ENCODE results near the gene RYR2. TPM values are rescaled to one million over a fixed set of nuclear protein-coding genes. Genes with fewer than 3 reads are reported as not detected.
"Not testable (repeated sequence)": the region's sequence is repeated elsewhere in the genome, so short reads cannot be mapped to it uniquely, and the experiment has no call there.

The RYR2 gene
- polyA plus RNA-seq, 3 donors from 2014 or later = 0.12 to 0.18 TPM; not detected in 1

DNA sequence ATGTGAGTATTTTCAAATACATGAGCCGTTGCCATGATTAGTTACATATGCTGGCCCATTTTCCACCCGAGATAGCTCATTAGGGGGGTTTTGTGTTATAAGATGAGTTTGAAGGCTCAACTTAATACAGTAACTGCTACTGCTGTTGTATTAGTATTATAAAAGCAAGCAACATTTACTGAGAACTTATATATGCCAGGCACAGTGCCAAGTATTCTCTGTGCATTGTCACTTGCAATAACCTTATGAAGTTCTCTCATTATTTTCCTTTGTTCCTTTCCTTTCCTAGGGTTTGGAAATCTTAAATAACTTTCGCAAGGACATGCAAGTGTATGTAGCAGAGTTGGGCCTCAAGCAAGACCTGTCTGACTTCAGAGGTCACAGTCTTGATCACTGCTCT lies 107.9 kb downstream of the RYR2 start:
- Mint-ChIP-seq H3K9me3 (peaks cover 0 to 5% (median 2%) of the 10 kb centered on the region in 6 donors), H3K27me3 (ENCODE audit: low read depth in 3 of 3) (peaks cover 0 to 5% (median 0%) of the 10 kb centered on the region in 3 donors), H3K4me3 (no peak overlapping the region), H3K27ac (no peak overlapping the region), H3K4me1 (no peaks in the 10 kb centered on the region), H3K36me3 (no peaks in the 10 kb centered on the region)
- no peak for DNase-seq

- H3K27me3 Mint-ChIP-seq (ENCODE audit: low read depth in 3 of 3); H3K4me3 Mint-ChIP-seq; H3K27ac Mint-ChIP-seq; H3K4me1 Mint-ChIP-seq; DNase-seq; H3K9me3 Mint-ChIP-seq; H3K36me3 Mint-ChIP-seq: not testable (repeated sequence)
These were observed 110.0 kb downstream of the RYR2 start for GRCh38 chr1:237151979-237152378.

GRCh38 chr1:237152506-237153335 lies 110.7 kb downstream of the RYR2 start:
- peaks cover 0 to 6% (median 2%) of the 10 kb centered on the region in 6 donors for H3K9me3 Mint-ChIP-seq
- no peaks in the 10 kb centered on the region for H3K36me3 Mint-ChIP-seq
- no peaks in the 10 kb centered on the region for H3K4me1 Mint-ChIP-seq
- H3K27me3 Mint-ChIP-seq (ENCODE audit: low read depth in 3 of 3) = peaks cover 0 to 3% (median 0%) of the 10 kb centered on the region in 3 donors
- no peak overlapping the region for H3K27ac Mint-ChIP-seq
- DNase-seq = no peak
- H3K4me3 Mint-ChIP-seq = no peak overlapping the region

- Mint-ChIP-seq H3K27ac (no peak overlapping the region), H3K36me3 (no peaks in the 10 kb centered on the region), H3K27me3 (ENCODE audit: low read depth in 3 of 3) (peaks cover 0 to 3% (median 0%) of the 10 kb centered on the region in 3 donors), H3K4me1 (no peaks in the 10 kb centered on the region), H3K4me3 (no peak overlapping the region), H3K9me3 (peaks cover 0 to 6% (median 2%) of the 10 kb centered on the region in 6 donors)
- DNase-seq = no peak
These were observed 112.2 kb downstream of the RYR2 start for GRCh38 chr1:237154157-237154556.

- Mint-ChIP-seq H3K9me3 (no peaks in the 10 kb centered on the region), H3K4me1 (no peaks in the 10 kb centered on the region), H3K27ac (no peak overlapping the region), H3K36me3 (no peaks in the 10 kb centered on the region), H3K4me3 (no peak overlapping the region), H3K27me3 (ENCODE audit: low read depth in 3 of 3) (peaks cover 0 to 3% (median 3%) of the 10 kb centered on the region in 3 donors)
- no peak for DNase-seq
These were observed 122.7 kb downstream of the RYR2 start for GRCh38 chr1:237164406-237165352.

- no peaks in the 10 kb centered on the region for H3K36me3 Mint-ChIP-seq
- H3K27me3 Mint-ChIP-seq (ENCODE audit: low read depth in 3 of 3) = peaks cover 0 to 3% (median 0%) of the 10 kb centered on the region in 3 donors
- H3K27ac Mint-ChIP-seq = no peak overlapping the region
- DNase-seq = no peak
- no peaks in the 10 kb centered on the region for H3K4me1 Mint-ChIP-seq
- peaks cover 0 to 3% (median 0%) of the 10 kb centered on the region in 6 donors for H3K9me3 Mint-ChIP-seq
- no peak overlapping the region for H3K4me3 Mint-ChIP-seq
These were observed 124.1 kb downstream of the RYR2 start for GRCh38 chr1:237166086-237166485.

DNA sequence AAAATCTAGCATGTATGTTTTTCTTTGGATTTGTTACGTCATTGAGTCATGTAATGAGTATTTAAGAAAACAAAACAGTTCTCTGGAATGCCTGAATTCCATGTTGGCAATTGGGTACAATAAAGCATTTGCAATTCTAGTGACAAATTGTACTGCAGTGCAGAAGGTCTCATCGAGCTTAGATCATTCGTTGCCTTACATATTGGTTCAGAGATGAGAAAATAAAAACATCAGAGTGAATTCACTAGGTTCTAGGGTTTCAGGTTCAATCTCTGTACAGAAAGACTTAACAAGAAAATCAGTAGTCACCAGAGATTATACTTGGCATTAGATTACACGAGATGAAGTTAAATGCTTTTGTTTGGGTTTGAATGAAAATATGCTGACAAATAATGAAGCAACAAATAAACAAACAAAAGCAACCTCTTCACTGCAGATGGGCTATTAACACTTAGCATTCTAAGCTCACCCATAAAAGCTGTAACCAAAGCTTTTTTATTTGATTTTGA lies 124.7 kb downstream of the RYR2 start:
- Mint-ChIP-seq H3K4me1 (no peaks in the 10 kb centered on the region), H3K27ac (no peak overlapping the region), H3K36me3 (no peaks in the 10 kb centered on the region), H3K4me3 (no peak overlapping the region), H3K9me3 (peaks cover 0 to 3% (median 0%) of the 10 kb centered on the region in 6 donors), H3K27me3 (ENCODE audit: low read depth in 3 of 3) (peaks cover 0 to 3% (median 0%) of the 10 kb centered on the region in 3 donors)
- DNase-seq = no peak

DNA sequence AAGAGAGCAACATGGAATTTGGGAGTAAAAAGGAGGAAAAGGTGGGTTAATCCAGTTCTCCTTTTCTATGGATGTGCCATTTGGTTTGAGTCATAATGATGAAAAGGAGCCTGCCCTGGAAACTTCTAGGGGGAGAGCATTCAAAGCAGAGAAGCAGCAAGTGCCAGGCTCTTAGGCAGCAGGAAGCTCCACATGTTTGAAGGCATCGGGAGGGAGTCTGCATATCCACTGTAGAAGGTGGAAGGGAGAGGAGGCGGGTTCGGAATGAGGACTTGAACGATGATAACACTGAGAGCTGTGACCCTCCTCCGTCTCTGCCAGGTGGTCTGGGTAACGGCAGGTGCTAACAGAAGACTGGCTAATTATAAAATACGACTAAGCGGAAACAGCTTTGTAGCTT lies 128.2 kb downstream of the RYR2 start:
- H3K27me3 Mint-ChIP-seq (ENCODE audit: low read depth in 3 of 3) = peaks cover 0 to 2% (median 0%) of the 10 kb centered on the region in 3 donors
- peaks cover 0 to 3% (median 0%) of the 10 kb centered on the region in 6 donors for H3K9me3 Mint-ChIP-seq
- H3K36me3 Mint-ChIP-seq = no peaks in the 10 kb centered on the region
- no peak for DNase-seq
- no peak overlapping the region for H3K4me3 Mint-ChIP-seq
- no peaks in the 10 kb centered on the region for H3K4me1 Mint-ChIP-seq
- no peak overlapping the region for H3K27ac Mint-ChIP-seq

- peaks cover 0 to 3% (median 0%) of the 10 kb centered on the region in 6 donors for H3K9me3 Mint-ChIP-seq
- no peaks in the 10 kb centered on the region for H3K4me1 Mint-ChIP-seq
- H3K4me3 Mint-ChIP-seq = no peak overlapping the region
- peaks cover 0 to 2% (median 0%) of the 10 kb centered on the region in 3 donors for H3K27me3 Mint-ChIP-seq (ENCODE audit: low read depth in 3 of 3)
- no peak overlapping the region for H3K27ac Mint-ChIP-seq
- no peaks in the 10 kb centered on the region for H3K36me3 Mint-ChIP-seq
- no peak for DNase-seq
These were observed 129.6 kb downstream of the RYR2 start for GRCh38 chr1:237171454-237172117.

DNA sequence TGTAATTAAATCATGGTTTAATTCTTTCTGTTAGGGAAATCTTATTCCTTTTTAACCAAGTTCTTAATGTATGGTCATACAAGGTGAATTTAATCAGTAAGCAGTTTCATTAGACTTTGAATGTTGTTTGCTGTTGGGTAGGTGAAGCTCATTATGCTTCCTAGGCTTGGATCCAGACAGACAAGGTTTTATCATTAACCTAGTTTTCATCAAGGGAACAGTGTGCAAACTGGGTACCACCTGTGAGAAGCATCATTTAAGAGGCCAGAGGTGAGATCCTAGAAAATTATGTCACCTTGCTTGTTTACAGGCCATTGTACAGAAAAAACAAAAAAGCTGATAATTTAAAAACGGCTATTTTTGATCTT lies 130.1 kb downstream of the RYR2 start:
- peaks cover 0 to 2% (median 0%) of the 10 kb centered on the region in 3 donors for H3K27me3 Mint-ChIP-seq (ENCODE audit: low read depth in 3 of 3)
- no peaks in the 10 kb centered on the region for H3K36me3 Mint-ChIP-seq
- H3K9me3 Mint-ChIP-seq = peaks cover 0 to 3% (median 0%) of the 10 kb centered on the region in 6 donors
- no peak for DNase-seq
- H3K4me3 Mint-ChIP-seq = no peak overlapping the region
- no peaks in the 10 kb centered on the region for H3K4me1 Mint-ChIP-seq
- H3K27ac Mint-ChIP-seq = no peak overlapping the region

- peaks cover 0 to 2% (median 2%) of the 10 kb centered on the region in 3 donors for H3K27me3 Mint-ChIP-seq (ENCODE audit: low read depth in 3 of 3)
- H3K36me3 Mint-ChIP-seq = no peaks in the 10 kb centered on the region
- no peak overlapping the region for H3K27ac Mint-ChIP-seq
- DNase-seq = no peak
- no peak overlapping the region for H3K4me3 Mint-ChIP-seq
- peaks cover 0 to 2% (median 0%) of the 10 kb centered on the region in 6 donors for H3K9me3 Mint-ChIP-seq
- no peaks in the 10 kb centered on the region for H3K4me1 Mint-ChIP-seq
These were observed 137.5 kb downstream of the RYR2 start for GRCh38 chr1:237179503-237179902.

DNA sequence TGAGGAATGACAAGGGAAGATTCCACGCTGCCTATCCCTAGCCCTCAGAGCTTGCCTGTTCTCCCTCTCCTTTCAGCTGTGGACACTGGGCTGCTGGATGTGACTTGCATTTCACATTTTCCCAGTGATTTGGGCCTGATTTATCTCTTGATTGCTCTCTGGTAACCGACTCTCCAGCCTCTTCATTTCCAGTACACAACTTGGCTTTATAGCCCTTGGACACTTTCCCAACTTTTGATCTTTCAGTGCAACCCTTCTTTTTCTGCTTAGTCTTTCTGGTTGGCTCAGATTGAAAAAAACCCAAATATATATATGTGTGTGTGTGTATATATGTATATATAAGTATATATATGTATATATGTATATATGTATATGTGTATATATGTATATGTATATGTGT lies 138.3 kb downstream of the RYR2 start:
- peaks cover 0 to 2% (median 0%) of the 10 kb centered on the region in 6 donors for H3K9me3 Mint-ChIP-seq
- H3K36me3 Mint-ChIP-seq = no peaks in the 10 kb centered on the region
- no peaks in the 10 kb centered on the region for H3K4me1 Mint-ChIP-seq
- H3K4me3 Mint-ChIP-seq = no peak overlapping the region
- H3K27me3 Mint-ChIP-seq (ENCODE audit: low read depth in 3 of 3) = peaks cover 0 to 2% (median 2%) of the 10 kb centered on the region in 3 donors
- no peak for DNase-seq
- no peak overlapping the region for H3K27ac Mint-ChIP-seq

- Mint-ChIP-seq H3K9me3 (peaks cover 0 to 2% (median 0%) of the 10 kb centered on the region in 6 donors), H3K4me1 (no peaks in the 10 kb centered on the region), H3K4me3 (no peak overlapping the region), H3K27ac (no peak overlapping the region), H3K36me3 (no peaks in the 10 kb centered on the region), H3K27me3 (ENCODE audit: low read depth in 3 of 3) (peaks cover 0 to 2% (median 2%) of the 10 kb centered on the region in 3 donors)
- DNase-seq = no peak
These were observed 139.8 kb downstream of the RYR2 start for GRCh38 chr1:237181743-237182317.

All from immature natural killer cell (primary cell).